Measurements from ENCODE around the gene CASQ1.

The CASQ1 gene

DNA sequence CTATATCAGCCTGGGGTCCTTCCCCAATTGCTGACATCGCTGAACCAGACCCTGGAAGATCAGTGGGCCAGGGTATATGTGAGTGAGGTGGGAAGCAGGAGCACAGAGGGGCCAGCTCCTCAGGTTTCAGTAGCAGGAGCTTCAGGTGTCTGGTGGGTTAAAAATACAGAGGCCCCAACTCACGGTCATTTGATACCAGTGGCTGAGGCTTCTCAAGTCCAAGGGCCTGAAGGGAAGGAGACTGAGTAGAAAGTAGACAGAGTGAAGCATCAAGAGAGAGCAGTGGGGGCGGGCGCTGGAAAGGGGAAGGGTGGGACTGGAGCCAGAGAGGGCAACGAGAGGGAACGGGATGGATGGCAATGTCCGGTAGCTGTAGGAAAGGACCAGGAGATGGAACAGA is 2.0 kb upstream of the CASQ1 start:
- Histone ChIP-seq H3K4me1 (ENCODE audit: control insufficient read depth, insufficient read depth, low read length) (peaks cover 8% of the 10 kb centered on the region), H3K9me3 (ENCODE audit: control insufficient read depth, low read length) (no peaks in the 10 kb centered on the region), H3K27me3 (replicated peaks; ENCODE audit: control insufficient read depth, insufficient read depth, low read length) (peaks cover 25% of the 10 kb centered on the region), H3K36me3 (ENCODE audit: control insufficient read depth, insufficient read depth, low read length, severe bottlenecking) (no peaks in the 10 kb centered on the region), H3K9ac (ENCODE audit: low read length) (no peak overlapping the region), H3K4me3 (ENCODE audit: low read length) (no peak overlapping the region)
- no peak for DNase-seq (ENCODE audit: low read depth)

GRCh38 chr1:160191756-160192155 is 1.4 kb downstream of the CASQ1 start:
- Histone ChIP-seq H3K9me3 (ENCODE audit: control insufficient read depth, low read length) (no peaks in the 10 kb centered on the region), H3K4me3 (ENCODE audit: low read length) (no peak overlapping the region), H3K36me3 (ENCODE audit: control insufficient read depth, insufficient read depth, low read length, severe bottlenecking) (no peaks in the 10 kb centered on the region), H3K9ac (ENCODE audit: low read length) (no peak overlapping the region), H3K4me1 (ENCODE audit: control insufficient read depth, insufficient read depth, low read length) (peaks cover 11% of the 10 kb centered on the region), H3K27me3 (replicated peaks; ENCODE audit: control insufficient read depth, insufficient read depth, low read length) (peaks cover 30% of the 10 kb centered on the region)
- no peak for DNase-seq (ENCODE audit: low read depth)

DNA sequence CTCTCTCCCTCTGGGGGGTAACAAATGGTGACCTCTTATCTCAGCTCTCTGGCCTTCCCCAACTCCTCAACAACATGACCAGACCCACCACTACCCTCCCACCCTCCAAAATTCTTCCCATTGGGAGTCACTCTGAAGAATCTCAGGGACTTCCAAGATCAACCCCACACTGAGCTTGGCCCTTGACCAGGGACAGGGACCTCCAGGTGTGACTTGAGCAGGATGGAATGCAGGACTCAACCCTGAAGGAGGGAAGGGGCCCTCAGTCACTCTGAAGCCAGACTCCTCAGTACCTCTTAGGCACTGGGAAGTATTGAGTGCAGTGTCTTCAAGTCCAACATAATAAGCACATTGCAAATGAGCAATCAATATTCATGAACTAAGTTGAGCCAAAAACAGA is 1.9 kb downstream of the CASQ1 start:
- H3K9me3 ChIP-seq (ENCODE audit: control insufficient read depth, low read length), result no peaks in the 10 kb centered on the region
- no peak for DNase-seq (ENCODE audit: low read depth)
- peaks cover 11% of the 10 kb centered on the region for H3K4me1 ChIP-seq (ENCODE audit: control insufficient read depth, insufficient read depth, low read length)
- H3K27me3 ChIP-seq (replicated peaks; ENCODE audit: control insufficient read depth, insufficient read depth, low read length), result peaks cover 26% of the 10 kb centered on the region
- no peak overlapping the region for H3K4me3 ChIP-seq (ENCODE audit: low read length)
- H3K9ac ChIP-seq (ENCODE audit: low read length), result no peak overlapping the region
- no peaks in the 10 kb centered on the region for H3K36me3 ChIP-seq (ENCODE audit: control insufficient read depth, insufficient read depth, low read length, severe bottlenecking)

DNA sequence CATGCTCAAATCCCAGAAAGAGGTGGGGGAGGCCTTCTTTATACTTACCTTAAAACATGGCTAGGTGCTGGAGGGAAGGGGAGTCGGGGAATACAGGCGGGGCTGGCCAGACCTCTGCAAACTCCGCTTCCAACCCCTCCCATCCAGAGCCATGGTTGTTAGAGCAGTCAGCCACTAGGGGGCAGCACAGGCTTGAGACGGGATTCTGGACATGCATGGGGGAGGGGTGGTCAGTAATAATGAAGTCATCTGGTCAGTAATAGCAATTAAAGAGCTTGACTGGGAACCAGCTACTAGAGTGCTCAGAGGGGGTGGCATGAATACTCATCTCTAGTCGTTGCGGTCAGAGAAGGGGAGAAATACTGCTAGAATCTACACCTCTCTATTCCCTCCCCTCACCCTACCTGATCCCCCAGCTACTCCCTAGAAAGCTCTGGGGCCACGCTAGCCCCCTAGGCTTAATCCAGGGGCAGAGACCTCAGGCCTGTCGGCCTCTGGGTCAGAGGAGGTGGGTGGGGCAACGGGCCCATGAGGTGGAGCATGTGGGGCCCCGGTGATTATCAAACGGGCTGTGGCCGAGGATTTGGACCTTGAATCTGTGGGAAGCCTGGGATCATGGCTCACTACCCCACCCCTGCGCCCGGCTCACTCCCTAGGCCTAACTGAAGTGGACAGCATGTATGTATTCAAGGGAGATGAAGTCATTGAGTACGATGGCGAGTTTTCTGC is 2.9 kb downstream of the CASQ1 start:
- peaks cover 11% of the 10 kb centered on the region for H3K4me1 ChIP-seq (ENCODE audit: control insufficient read depth, insufficient read depth, low read length)
- no peak overlapping the region for H3K4me3 ChIP-seq (ENCODE audit: low read length)
- no peaks in the 10 kb centered on the region for H3K9me3 ChIP-seq (ENCODE audit: control insufficient read depth, low read length)
- no peak overlapping the region for H3K9ac ChIP-seq (ENCODE audit: low read length)
- H3K27me3 ChIP-seq (replicated peaks; ENCODE audit: control insufficient read depth, insufficient read depth, low read length), result peaks cover 23% of the 10 kb centered on the region
- peak; percentile 95 for DNase-seq (ENCODE audit: low read depth)
- no peaks in the 10 kb centered on the region for H3K36me3 ChIP-seq (ENCODE audit: control insufficient read depth, insufficient read depth, low read length, severe bottlenecking)

GRCh38 chr1:160193832-160194736 is 3.7 kb downstream of the CASQ1 start:
- DNase-seq (ENCODE audit: low read depth), result no peak
- no peak overlapping the region for H3K4me3 ChIP-seq (ENCODE audit: low read length)
- H3K4me1 ChIP-seq (ENCODE audit: control insufficient read depth, insufficient read depth, low read length), result peaks cover 11% of the 10 kb centered on the region
- H3K36me3 ChIP-seq (ENCODE audit: control insufficient read depth, insufficient read depth, low read length, severe bottlenecking), result no peaks in the 10 kb centered on the region
- no peak overlapping the region for H3K9ac ChIP-seq (ENCODE audit: low read length)
- H3K27me3 ChIP-seq (replicated peaks; ENCODE audit: control insufficient read depth, insufficient read depth, low read length), result peaks cover 26% of the 10 kb centered on the region
- no peaks in the 10 kb centered on the region for H3K9me3 ChIP-seq (ENCODE audit: control insufficient read depth, low read length)

- H3K4me3 ChIP-seq (ENCODE audit: low read length), result no peak overlapping the region
- no peak overlapping the region for H3K9ac ChIP-seq (ENCODE audit: low read length)
- H3K36me3 ChIP-seq (ENCODE audit: control insufficient read depth, insufficient read depth, low read length, severe bottlenecking), result no peaks in the 10 kb centered on the region
- no peaks in the 10 kb centered on the region for H3K9me3 ChIP-seq (ENCODE audit: control insufficient read depth, low read length)
- H3K27me3 ChIP-seq (replicated peaks; ENCODE audit: control insufficient read depth, insufficient read depth, low read length), result peaks cover 25% of the 10 kb centered on the region
- H3K4me1 ChIP-seq (ENCODE audit: control insufficient read depth, insufficient read depth, low read length), result peaks cover 7% of the 10 kb centered on the region
- no peak for DNase-seq (ENCODE audit: low read depth)
Observed at GRCh38 chr1:160194737-160195059, 4.3 kb downstream of the CASQ1 start.

- H3K4me1 ChIP-seq (ENCODE audit: control insufficient read depth, insufficient read depth, low read length), result peaks cover 5% of the 10 kb centered on the region
- no peak overlapping the region for H3K4me3 ChIP-seq (ENCODE audit: low read length)
- DNase-seq (ENCODE audit: low read depth), result no peak
- H3K27me3 ChIP-seq (replicated peaks; ENCODE audit: control insufficient read depth, insufficient read depth, low read length), result peaks cover 18% of the 10 kb centered on the region
- no peaks in the 10 kb centered on the region for H3K9me3 ChIP-seq (ENCODE audit: control insufficient read depth, low read length)
- no peak overlapping the region for H3K9ac ChIP-seq (ENCODE audit: low read length)
- H3K36me3 ChIP-seq (ENCODE audit: control insufficient read depth, insufficient read depth, low read length, severe bottlenecking), result no peaks in the 10 kb centered on the region
Observed at GRCh38 chr1:160196143-160196542, 5.8 kb downstream of the CASQ1 start.

DNA sequence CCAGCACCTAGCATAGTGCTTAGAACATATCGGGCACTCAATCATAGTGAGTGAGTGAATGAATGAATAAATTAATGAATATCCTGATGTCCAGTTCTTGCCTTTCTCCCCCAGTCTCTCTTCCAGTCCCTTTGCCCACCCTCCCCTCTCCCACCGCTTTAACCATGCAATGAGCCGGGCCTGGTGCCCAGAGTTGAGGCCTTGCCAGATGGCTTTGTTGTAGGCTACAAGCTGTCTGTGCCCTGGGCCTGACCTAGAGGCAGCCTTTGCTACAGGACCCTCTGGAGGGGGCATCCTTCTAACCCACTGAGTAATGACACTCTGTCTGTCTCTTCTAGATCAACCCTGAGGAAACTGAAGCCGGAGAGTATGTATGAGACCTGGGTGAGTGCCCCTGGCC is 6.9 kb downstream of the CASQ1 start:
- DNase-seq (ENCODE audit: low read depth), result no peak
- Histone ChIP-seq H3K27me3 (replicated peaks; ENCODE audit: control insufficient read depth, insufficient read depth, low read length) (peaks cover 16% of the 10 kb centered on the region), H3K9me3 (ENCODE audit: control insufficient read depth, low read length) (no peaks in the 10 kb centered on the region), H3K4me3 (ENCODE audit: low read length) (no peak overlapping the region), H3K36me3 (ENCODE audit: control insufficient read depth, insufficient read depth, low read length, severe bottlenecking) (no peaks in the 10 kb centered on the region), H3K4me1 (ENCODE audit: control insufficient read depth, insufficient read depth, low read length) (peaks cover 5% of the 10 kb centered on the region), H3K9ac (ENCODE audit: low read length) (no peak overlapping the region)

GRCh38 chr1:160200786-160201185 is 10.4 kb downstream of the CASQ1 start:
- no peaks in the 10 kb centered on the region for H3K36me3 ChIP-seq (ENCODE audit: control insufficient read depth, insufficient read depth, low read length, severe bottlenecking)
- no peak overlapping the region for H3K4me3 ChIP-seq (ENCODE audit: low read length)
- H3K9ac ChIP-seq (ENCODE audit: low read length), result no peak overlapping the region
- peaks cover 6% of the 10 kb centered on the region for H3K4me1 ChIP-seq (ENCODE audit: control insufficient read depth, insufficient read depth, low read length)
- H3K27me3 ChIP-seq (replicated peaks; ENCODE audit: control insufficient read depth, insufficient read depth, low read length), result peaks cover 5% of the 10 kb centered on the region
- H3K9me3 ChIP-seq (ENCODE audit: control insufficient read depth, low read length), result no peaks in the 10 kb centered on the region
- no peak for DNase-seq (ENCODE audit: low read depth)

- peak overlapping the region; percentile 43 for H3K4me3 ChIP-seq (ENCODE audit: low read length)
- DNase-seq (ENCODE audit: low read depth), result peak; percentile 27
- H3K9me3 ChIP-seq (ENCODE audit: control insufficient read depth, low read length), result no peaks in the 10 kb centered on the region
- H3K27me3 ChIP-seq (replicated peaks; ENCODE audit: control insufficient read depth, insufficient read depth, low read length), result no peaks in the 10 kb centered on the region
- H3K36me3 ChIP-seq (ENCODE audit: control insufficient read depth, insufficient read depth, low read length, severe bottlenecking), result peaks cover 23% of the 10 kb centered on the region
- H3K9ac ChIP-seq (ENCODE audit: low read length), result peak overlapping the region; percentile 69
- peaks cover 42% of the 10 kb centered on the region for H3K4me1 ChIP-seq (ENCODE audit: control insufficient read depth, insufficient read depth, low read length)
Observed at GRCh38 chr1:160204526-160205241, 14.3 kb downstream of the CASQ1 start.

Measured in adipocyte (in vitro differentiated cells).